GM21526 (cell line): ENCODE results near the gene SFI1.
"Not testable (repeated sequence)": the region's sequence is repeated elsewhere in the genome, so short reads cannot be mapped to it uniquely, and the experiment has no call there.

ENCODE experiments used
- ATAC-seq: cut with Tn5 transposase; IDR thresholded peaks from one replicate; pipeline ENCODE4 v1.9.1; 2021; ENCODE audit warnings: moderate library complexity; ENCODE audit not compliant: unreplicated experiment, low FRiP score

SFI1 gene

GRCh38 chr22:31540166-31540565 lies 43.8 kb downstream of the SFI1 start:
- not testable (repeated sequence) for ATAC-seq

- ATAC-seq, result no peak
Measured at GRCh38 chr22:31540966-31541365, 44.6 kb downstream of the SFI1 start.

GRCh38 chr22:31544481-31545480 lies 48.4 kb downstream of the SFI1 start:
- ATAC-seq, result no peak

- no peak for ATAC-seq
Measured at GRCh38 chr22:31550871-31551370, 54.6 kb downstream of the SFI1 start.

GRCh38 chr22:31556627-31557203 lies 60.4 kb downstream of the SFI1 start:
- ATAC-seq, result no peak

- ATAC-seq, result not testable (repeated sequence)
Measured at GRCh38 chr22:31558546-31558945, 62.2 kb downstream of the SFI1 start.

GRCh38 chr22:31561238-31561887 lies 65.0 kb downstream of the SFI1 start:
- ATAC-seq, result no peak

GRCh38 chr22:31561970-31562369 lies 65.6 kb downstream of the SFI1 start:
- ATAC-seq, result no peak

GRCh38 chr22:31566484-31566883 lies 70.1 kb downstream of the SFI1 start:
- no peak for ATAC-seq

- ATAC-seq, result no peak
Measured at GRCh38 chr22:31567196-31567595, 70.9 kb downstream of the SFI1 start.

- ATAC-seq, result no peak
Measured at GRCh38 chr22:31567702-31568101, 71.4 kb downstream of the SFI1 start.

- no peak for ATAC-seq
Measured at GRCh38 chr22:31569126-31569525, 72.8 kb downstream of the SFI1 start.

- ATAC-seq, result no peak
Measured at GRCh38 chr22:31572939-31573338, 76.6 kb downstream of the SFI1 start.

- no peak for ATAC-seq
Measured at GRCh38 chr22:31574055-31574670, 77.8 kb downstream of the SFI1 start.

- no peak for ATAC-seq
Measured at GRCh38 chr22:31575190-31575589, 78.9 kb downstream of the SFI1 start.

- no peak for ATAC-seq
Measured at GRCh38 chr22:31577711-31578110, 81.4 kb downstream of the SFI1 start.

- ATAC-seq, result no peak
Measured at GRCh38 chr22:31578171-31578570, 81.8 kb downstream of the SFI1 start.

GRCh38 chr22:31579835-31580242 lies 83.5 kb downstream of the SFI1 start:
- ATAC-seq, result no peak

GRCh38 chr22:31583861-31584485 lies 87.6 kb downstream of the SFI1 start:
- ATAC-seq, result no peak

GRCh38 chr22:31584804-31585160 lies 88.4 kb downstream of the SFI1 start:
- no peak for ATAC-seq
